B cell (primary cell): ENCODE results near the gene UHRF2.

ENCODE experiments used
- EZH2 ChIP-seq: IDR thresholded peaks from 2 replicates; pipeline ENCODE4 v1.6.1; 2012; ENCODE audit warnings: borderline replicate concordance, low read depth, mild to moderate bottlenecking, moderate library complexity, low read length; ENCODE audit not compliant: insufficient read depth, poor library complexity, severe bottlenecking
- TF ChIP-seq, protein P1 (sequence below): fragments of 200-600 bp; IDR thresholded peaks from one replicate; pipeline ENCODE4 v1.8.0; 2022; ENCODE audit warnings: antibody characterized with exemption, mild to moderate bottlenecking

DNA sequence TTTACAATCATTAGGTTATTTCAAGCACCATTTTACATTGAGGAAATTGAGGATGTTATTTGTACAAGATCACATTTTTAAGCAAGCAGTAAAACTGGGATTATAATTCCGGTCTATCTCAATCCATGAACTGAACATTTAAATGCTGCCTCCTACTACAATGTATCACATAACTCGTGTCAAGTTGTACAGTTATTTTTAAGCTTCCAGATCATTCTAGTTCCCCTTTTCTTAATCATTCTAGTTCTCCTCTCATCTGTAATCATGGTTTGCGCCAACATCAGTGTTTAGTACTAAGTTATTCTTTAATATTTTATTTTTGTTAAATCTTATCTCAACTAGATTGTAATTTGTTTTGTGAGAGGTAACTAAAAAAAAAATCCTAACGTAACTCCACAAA, 2.4 kb upstream of the UHRF2 start:
- TF ChIP-seq, protein P1, sequence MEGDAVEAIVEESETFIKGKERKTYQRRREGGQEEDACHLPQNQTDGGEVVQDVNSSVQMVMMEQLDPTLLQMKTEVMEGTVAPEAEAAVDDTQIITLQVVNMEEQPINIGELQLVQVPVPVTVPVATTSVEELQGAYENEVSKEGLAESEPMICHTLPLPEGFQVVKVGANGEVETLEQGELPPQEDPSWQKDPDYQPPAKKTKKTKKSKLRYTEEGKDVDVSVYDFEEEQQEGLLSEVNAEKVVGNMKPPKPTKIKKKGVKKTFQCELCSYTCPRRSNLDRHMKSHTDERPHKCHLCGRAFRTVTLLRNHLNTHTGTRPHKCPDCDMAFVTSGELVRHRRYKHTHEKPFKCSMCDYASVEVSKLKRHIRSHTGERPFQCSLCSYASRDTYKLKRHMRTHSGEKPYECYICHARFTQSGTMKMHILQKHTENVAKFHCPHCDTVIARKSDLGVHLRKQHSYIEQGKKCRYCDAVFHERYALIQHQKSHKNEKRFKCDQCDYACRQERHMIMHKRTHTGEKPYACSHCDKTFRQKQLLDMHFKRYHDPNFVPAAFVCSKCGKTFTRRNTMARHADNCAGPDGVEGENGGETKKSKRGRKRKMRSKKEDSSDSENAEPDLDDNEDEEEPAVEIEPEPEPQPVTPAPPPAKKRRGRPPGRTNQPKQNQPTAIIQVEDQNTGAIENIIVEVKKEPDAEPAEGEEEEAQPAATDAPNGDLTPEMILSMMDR = no peak
- TF ChIP-seq EZH2 = no peak
